GM11168 (cell line): ENCODE results near the gene DENND10.
"Not testable (repeated sequence)": the region's sequence is repeated elsewhere in the genome, so short reads cannot be mapped to it uniquely, and the experiment has no call there.

ENCODE experiments used
- in situ Hi-C: fragments of 300-500 bp; cut with MboI; formaldehyde crosslinking; loops from one replicate; pipeline ENCODE4 v1.12.0; 2022; ENCODE audit warnings: low sequenced_read_pairs; ENCODE audit not compliant: unreplicated experiment

Gene DENND10

GRCh38 chr10:119096641-119097415 lies 7.1 kb upstream of the DENND10 start:
- in situ Hi-C loops, result not testable (repeated sequence)

DNA sequence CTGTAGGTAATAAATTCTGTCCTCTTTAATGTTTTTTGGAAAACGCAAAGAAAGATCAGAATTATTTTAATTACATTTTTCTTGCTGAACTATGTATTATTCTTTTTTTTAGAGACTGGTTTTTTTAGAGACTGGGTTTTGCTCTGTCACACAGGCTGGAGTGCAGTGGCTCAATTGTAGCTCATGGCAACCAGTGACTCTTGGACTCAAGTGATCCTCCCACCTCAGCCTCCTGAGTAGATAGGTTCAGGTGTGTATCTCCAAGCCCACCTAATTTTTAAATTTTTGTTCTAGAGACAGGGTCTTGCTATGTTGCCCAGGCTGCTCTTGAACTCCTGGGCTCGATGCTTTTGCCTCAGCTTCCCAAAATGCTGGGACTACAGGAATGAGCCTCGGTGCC lies 5.3 kb upstream of the DENND10 start:
- in situ Hi-C loops, result no loop called here

- in situ Hi-C loops, result no loop called here
Measured at GRCh38 chr10:119100434-119101238, 3.3 kb upstream of the DENND10 start.

- in situ Hi-C loops, result no loop called here
Measured at GRCh38 chr10:119101366-119102098, 2.4 kb upstream of the DENND10 start.

GRCh38 chr10:119103241-119103902 lies 541 bp upstream of the DENND10 start:
- in situ Hi-C loops, result no loop called here

- in situ Hi-C loops, result no loop called here
Measured at GRCh38 chr10:119104654-119105015, 722 bp downstream of the DENND10 start.

DNA sequence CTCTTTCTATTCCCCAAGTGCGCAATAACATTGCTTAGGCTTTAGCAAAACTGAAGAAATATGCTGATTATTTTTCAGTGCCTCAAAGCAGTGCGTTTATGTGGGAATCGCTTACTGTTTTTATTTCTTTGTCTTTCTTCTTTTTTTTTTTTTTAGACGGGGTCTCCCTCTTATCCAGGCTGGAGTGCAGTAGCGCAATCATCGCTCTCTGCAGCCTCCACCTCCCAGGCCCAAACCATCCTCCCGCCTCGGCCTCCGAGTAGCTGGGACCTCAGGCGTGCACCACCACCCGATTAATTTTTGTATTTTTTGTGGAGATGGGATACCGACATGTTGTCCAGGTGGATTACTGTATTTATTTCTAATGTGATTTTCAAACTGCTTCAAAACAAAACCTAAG lies 1.2 kb downstream of the DENND10 start:
- in situ Hi-C loops, result no loop called here

- in situ Hi-C loops, result not testable (repeated sequence)
Measured at GRCh38 chr10:119105899-119106298, 2.0 kb downstream of the DENND10 start.

DNA sequence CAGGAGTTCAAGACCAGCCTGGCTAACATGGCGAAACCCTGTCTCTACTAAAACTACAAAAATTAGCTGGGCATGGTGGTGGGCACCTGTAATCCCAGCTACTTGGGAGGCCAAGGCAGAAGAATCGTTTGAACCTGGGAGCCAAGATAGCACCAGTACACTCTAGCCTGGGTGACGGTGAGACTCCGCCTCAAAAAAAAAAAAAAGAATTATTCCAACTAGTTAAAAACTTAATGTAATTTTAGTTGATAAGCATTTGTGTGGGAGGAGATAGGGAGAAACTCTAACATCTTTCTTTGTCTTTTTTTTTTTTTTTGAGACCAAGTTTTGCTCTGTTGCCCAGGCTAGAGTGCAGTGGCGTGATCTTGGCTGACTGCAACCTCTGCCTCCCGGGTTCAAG lies 3.2 kb downstream of the DENND10 start:
- in situ Hi-C loops, result not testable (repeated sequence)

DNA sequence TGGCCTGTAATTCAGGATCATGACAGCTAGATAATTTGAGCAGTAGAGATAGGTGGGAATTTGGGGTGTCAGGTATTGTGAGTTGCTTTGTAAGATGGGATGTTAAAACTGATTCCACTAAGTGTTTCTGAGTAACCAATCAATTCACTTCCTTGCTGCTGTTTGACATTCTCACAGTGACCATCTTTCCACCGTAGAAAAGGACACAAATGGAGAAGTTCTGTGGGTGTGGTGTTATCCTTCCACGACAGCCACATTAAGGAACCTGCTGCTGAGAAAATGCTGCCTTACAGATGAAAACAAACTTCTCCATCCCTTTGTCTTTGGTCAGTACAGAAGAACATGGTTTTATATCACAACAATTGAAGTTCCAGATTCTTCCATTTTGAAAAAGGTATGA lies 3.9 kb downstream of the DENND10 start:
- in situ Hi-C loops, result not testable (repeated sequence)

DNA sequence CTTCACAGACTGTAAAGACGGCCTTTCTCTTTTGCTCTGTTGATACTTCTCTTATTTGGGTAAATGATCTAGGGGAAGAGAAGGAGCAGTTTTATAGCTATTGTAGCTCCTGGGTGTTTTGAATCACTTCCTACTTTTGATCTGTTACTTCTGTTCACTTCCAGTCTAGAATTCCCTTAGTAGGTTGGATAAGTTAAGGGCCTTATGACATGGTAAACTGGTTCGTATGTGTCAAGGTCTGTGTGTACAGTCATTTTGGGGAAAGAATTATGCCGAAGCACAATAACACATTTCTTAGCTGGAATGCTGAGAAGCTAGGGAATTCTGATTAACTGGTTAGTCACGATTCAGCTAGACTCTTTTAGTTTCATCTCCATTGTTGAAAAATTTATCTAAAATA lies 8.1 kb downstream of the DENND10 start:
- in situ Hi-C loops, result no loop called here

GRCh38 chr10:119113751-119114732 lies 10.1 kb downstream of the DENND10 start:
- in situ Hi-C loops, result no loop called here

DNA sequence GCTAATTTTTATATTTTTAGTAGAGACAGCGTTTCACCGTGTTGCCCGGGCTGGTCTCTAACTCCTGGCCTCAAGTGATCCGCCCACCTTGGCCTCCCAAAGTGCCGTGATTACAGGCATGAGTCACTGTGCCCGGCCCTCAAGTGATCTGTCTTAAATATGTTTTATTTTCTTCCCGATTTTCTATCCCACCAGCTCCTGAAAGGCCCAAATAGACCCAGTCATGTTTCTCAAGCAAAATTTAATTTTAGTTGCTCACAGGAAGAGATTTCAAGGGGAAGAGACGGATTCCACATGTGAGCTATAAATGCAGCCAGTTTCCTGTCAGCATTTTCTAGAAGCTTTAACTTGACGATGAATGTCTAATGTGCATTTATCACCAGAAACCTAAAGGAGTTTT lies 12.0 kb downstream of the DENND10 start:
- in situ Hi-C loops, result no loop called here

- in situ Hi-C loops, result no loop called here
Measured at GRCh38 chr10:119116326-119116951, 12.5 kb downstream of the DENND10 start.

DNA sequence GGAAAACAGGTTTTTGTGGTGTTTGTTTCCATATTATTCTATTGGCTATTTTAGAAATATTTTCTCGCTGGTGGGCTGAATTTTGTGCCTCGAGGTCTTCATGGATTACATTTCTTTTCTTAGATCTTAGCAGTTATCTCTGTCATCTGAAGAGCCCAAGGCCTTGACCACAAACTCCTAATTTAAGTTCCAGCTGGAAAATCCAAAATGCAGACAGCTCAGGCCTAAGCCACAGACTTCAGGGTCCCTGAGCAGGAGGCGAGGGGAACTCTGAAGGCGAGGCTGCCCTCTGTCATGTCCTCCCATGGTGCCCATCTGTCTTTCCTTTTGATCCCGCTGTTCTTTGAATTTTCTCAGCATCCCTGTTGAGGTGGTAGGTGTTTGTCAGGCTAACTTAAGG lies 14.3 kb downstream of the DENND10 start:
- in situ Hi-C loops, result no loop called here

DNA sequence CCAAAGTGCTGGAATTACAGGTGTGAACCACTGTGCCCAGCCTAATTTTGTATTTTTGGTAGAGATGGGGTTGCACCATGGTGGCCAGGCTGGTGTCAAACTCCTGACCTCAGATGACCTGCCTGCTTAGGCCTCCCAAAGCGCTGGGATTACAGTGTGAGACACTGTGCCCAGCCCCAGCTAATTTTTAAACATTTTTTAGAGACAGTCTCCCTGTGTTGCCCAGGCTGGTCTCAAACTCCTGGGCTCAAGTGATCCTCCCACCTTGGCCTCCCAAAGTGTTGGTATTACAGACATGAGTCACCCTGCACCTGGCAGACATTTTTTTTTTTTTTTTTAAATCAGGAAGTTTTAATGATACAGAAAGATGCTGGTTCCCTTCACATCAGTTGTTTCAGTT lies 15.5 kb downstream of the DENND10 start:
- in situ Hi-C loops, result no loop called here

- in situ Hi-C loops, result no loop called here
Measured at GRCh38 chr10:119120413-119120867, 16.5 kb downstream of the DENND10 start.

DNA sequence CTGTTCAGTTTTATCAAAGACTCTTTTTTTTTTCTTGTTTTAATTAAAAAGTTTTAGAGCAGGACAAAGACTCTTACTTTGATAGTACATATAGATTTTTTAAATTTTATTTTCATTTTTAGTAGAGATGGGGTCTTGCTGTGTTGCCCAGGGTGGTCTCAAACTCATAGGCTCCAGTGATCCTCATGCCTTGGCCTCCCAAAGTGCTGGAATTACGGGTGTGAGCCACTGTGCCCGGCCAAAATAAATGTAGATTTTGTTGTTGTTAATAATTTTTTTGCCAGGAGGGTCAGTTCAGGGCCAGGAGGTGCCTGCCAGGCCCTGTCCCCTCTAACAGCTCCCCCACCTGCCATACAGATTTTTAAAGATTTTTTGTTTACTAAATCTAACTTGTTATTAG lies 17.0 kb downstream of the DENND10 start:
- in situ Hi-C loops, result no loop called here

- in situ Hi-C loops, result no loop called here
Measured at GRCh38 chr10:119125942-119126341, 22.0 kb downstream of the DENND10 start.
